Memory B cell (primary cell): ENCODE data around the gene HDLBP.

Experiments used
- ATAC-seq: fragments of 150-1000 bp; cut with Tn5 transposase; 2 replicates; pipeline ENCODE4 v1.10.0; 2021; ENCODE audit warnings: low read depth, mild to moderate bottlenecking, moderate library complexity
- DNase-seq, 2 donors: peaks; one replicate each; pipeline ENCODE4 v3.0.0; 2022; ENCODE audit warnings: low spot score in 2 of 2
- H3K27ac Mint-ChIP-seq: one replicate; pipeline ENCODE4 v1.8.0; 2022; ENCODE audit warnings: mild to moderate bottlenecking, moderate library complexity, mixed read lengths
- H3K27me3 Mint-ChIP-seq: one replicate; pipeline ENCODE4 v1.8.0; 2022; ENCODE audit warnings: mixed read lengths
- H3K36me3 Mint-ChIP-seq: one replicate; pipeline ENCODE4 v1.8.0; 2022; ENCODE audit warnings: mild to moderate bottlenecking, mixed read lengths
- H3K4me1 Mint-ChIP-seq: one replicate; pipeline ENCODE4 v1.8.0; 2022; ENCODE audit warnings: mixed read lengths
- H3K4me3 Mint-ChIP-seq: one replicate; pipeline ENCODE4 v1.8.0; 2022; ENCODE audit warnings: mild to moderate bottlenecking, moderate library complexity, mixed read lengths
- H3K9me3 Mint-ChIP-seq: one replicate; pipeline ENCODE4 v1.8.0; 2022; ENCODE audit warnings: mixed read lengths

The HDLBP gene

GRCh38 chr2:241185961-241186360 lies 129.5 kb downstream of the HDLBP start:
- Mint-ChIP-seq H3K36me3 (peaks cover 4% of the 10 kb centered on the region), H3K27me3 (peaks cover 2% of the 10 kb centered on the region), H3K27ac (no peak overlapping the region), H3K9me3 (no peaks in the 10 kb centered on the region), H3K4me1 (peaks cover 16% of the 10 kb centered on the region), H3K4me3 (no peak overlapping the region)
- no peak for ATAC-seq
- no peak for DNase-seq

GRCh38 chr2:241184901-241185300 lies 130.6 kb downstream of the HDLBP start:
- no peak overlapping the region for H3K4me3 Mint-ChIP-seq
- H3K9me3 Mint-ChIP-seq, result no peaks in the 10 kb centered on the region
- H3K27me3 Mint-ChIP-seq, result peaks cover 2% of the 10 kb centered on the region
- H3K36me3 Mint-ChIP-seq, result peaks cover 7% of the 10 kb centered on the region
- DNase-seq (no peak), ATAC-seq (no peak)
- peak overlapping the region; percentile 32 for H3K27ac Mint-ChIP-seq
- H3K4me1 Mint-ChIP-seq, result peaks cover 16% of the 10 kb centered on the region

GRCh38 chr2:241183221-241183620 lies 132.3 kb downstream of the HDLBP start:
- DNase-seq (no peak), ATAC-seq (no peak)
- H3K9me3 Mint-ChIP-seq, result no peaks in the 10 kb centered on the region
- H3K4me3 Mint-ChIP-seq, result no peak overlapping the region
- no peak overlapping the region for H3K27ac Mint-ChIP-seq
- H3K36me3 Mint-ChIP-seq, result peaks cover 13% of the 10 kb centered on the region
- peaks cover 2% of the 10 kb centered on the region for H3K27me3 Mint-ChIP-seq
- peaks cover 12% of the 10 kb centered on the region for H3K4me1 Mint-ChIP-seq

GRCh38 chr2:241182531-241183133 lies 132.8 kb downstream of the HDLBP start:
- ATAC-seq, result no peak
- peaks cover 2% of the 10 kb centered on the region for H3K27me3 Mint-ChIP-seq
- H3K36me3 Mint-ChIP-seq, result peaks cover 13% of the 10 kb centered on the region
- peaks cover 6% of the 10 kb centered on the region for H3K4me1 Mint-ChIP-seq
- no peak overlapping the region for H3K4me3 Mint-ChIP-seq
- no peak for DNase-seq
- no peaks in the 10 kb centered on the region for H3K9me3 Mint-ChIP-seq
- no peak overlapping the region for H3K27ac Mint-ChIP-seq

DNA sequence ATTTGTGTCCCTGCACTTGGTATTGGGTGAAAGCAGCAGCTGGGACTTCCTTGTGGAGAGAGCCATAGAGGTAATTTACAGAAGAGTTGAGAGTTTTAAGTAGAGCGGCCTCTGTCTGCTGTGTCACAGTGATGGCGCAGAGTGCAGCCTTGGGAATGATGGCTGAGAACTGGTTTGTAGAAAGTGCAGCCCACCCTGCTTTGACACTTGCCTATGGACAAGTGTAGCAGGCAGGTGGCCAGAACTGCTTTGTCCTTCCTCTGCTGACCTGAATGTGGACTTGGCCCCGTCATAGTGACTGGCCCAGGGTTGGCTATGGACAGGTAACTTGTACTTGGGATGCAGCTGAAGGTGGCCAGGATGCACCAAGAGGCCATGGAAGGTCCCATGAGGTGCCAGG lies 133.3 kb downstream of the HDLBP start:
- no peak overlapping the region for H3K4me3 Mint-ChIP-seq
- DNase-seq (no peak), ATAC-seq (no peak)
- H3K4me1 Mint-ChIP-seq, result peaks cover 1% of the 10 kb centered on the region
- no peaks in the 10 kb centered on the region for H3K9me3 Mint-ChIP-seq
- no peak overlapping the region for H3K27ac Mint-ChIP-seq
- peaks cover 13% of the 10 kb centered on the region for H3K36me3 Mint-ChIP-seq
- H3K27me3 Mint-ChIP-seq, result no peaks in the 10 kb centered on the region

GRCh38 chr2:241180495-241180894 lies 135.0 kb downstream of the HDLBP start:
- Mint-ChIP-seq H3K36me3 (peaks cover 14% of the 10 kb centered on the region), H3K27ac (no peak overlapping the region), H3K4me3 (no peak overlapping the region), H3K9me3 (no peaks in the 10 kb centered on the region), H3K4me1 (no peaks in the 10 kb centered on the region), H3K27me3 (no peaks in the 10 kb centered on the region)
- ATAC-seq (no peak), DNase-seq (no peak)

- ATAC-seq (no peak), DNase-seq (no peak)
- Mint-ChIP-seq H3K36me3 (peaks cover 20% of the 10 kb centered on the region), H3K9me3 (no peaks in the 10 kb centered on the region), H3K4me3 (no peak overlapping the region), H3K4me1 (no peaks in the 10 kb centered on the region), H3K27me3 (no peaks in the 10 kb centered on the region), H3K27ac (no peak overlapping the region)
Measured at GRCh38 chr2:241179899-241180298, 135.6 kb downstream of the HDLBP start.

DNA sequence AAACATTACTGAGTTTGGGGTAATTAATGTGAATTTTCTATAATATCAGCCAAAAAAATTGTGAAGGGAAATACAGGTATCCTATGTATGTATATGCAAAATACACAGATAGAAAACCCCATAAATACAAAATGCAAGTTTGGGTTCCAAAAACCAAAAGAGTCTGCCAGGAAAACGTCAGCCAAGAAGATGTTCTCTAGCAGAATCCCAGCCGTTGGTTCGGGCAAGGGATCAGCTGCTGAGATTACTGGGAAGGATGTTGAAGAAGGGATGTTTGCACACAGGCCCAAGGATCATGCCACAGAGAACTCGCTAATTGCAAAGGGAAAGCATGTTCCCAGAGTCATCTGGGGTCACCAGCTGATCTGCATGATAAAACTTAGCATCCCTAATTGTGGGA lies 136.5 kb downstream of the HDLBP start:
- ATAC-seq (no peak), DNase-seq (no peak)
- H3K4me3 Mint-ChIP-seq, result no peak overlapping the region
- no peaks in the 10 kb centered on the region for H3K27me3 Mint-ChIP-seq
- H3K4me1 Mint-ChIP-seq, result no peaks in the 10 kb centered on the region
- H3K27ac Mint-ChIP-seq, result no peak overlapping the region
- H3K36me3 Mint-ChIP-seq, result peaks cover 23% of the 10 kb centered on the region
- H3K9me3 Mint-ChIP-seq, result no peaks in the 10 kb centered on the region

DNA sequence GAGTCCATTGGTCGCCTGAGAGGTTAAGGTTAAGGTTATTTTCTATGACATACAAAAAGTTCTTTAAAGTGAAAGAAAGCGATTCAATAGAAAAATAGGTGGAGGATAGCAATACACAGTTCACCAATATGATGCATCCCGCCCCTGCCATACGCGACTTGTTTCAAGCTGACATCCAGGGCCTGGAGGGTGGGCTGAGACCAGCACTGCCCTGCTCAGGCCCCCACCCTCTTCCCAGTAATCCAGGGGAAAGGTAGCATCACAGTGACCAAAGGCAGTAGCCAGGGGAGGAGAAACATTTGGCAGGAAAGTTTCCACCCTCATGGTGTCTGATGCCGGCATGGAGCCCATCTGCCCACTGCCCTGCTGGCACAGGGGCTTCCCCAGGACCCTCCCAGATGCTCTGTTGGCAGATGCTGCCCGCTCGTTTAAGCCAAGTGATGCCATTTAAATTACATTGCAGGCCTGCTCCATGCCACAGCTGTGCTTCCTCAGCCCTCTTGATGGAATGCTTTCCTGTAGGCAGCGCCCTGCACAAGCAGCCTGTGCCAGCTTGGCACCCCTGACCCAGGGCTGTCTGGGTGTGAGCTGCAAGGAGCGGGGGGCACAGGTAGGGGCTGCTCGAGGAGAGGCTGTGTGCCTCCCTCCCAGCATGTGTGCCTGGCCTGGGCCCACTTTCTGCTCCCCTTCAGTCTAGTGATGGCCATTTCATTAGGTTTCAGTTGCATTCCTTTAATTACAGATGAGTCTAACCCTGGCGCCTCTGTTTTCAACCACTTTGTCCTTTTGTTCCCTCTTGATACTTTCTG lies 137.7 kb downstream of the HDLBP start:
- Mint-ChIP-seq H3K36me3 (peaks cover 25% of the 10 kb centered on the region), H3K9me3 (no peaks in the 10 kb centered on the region), H3K27me3 (no peaks in the 10 kb centered on the region), H3K4me1 (no peaks in the 10 kb centered on the region), H3K4me3 (no peak overlapping the region), H3K27ac (no peak overlapping the region)
- DNase-seq (no peak), ATAC-seq (no peak)
